DOHH2 (cell line): Measurements from ENCODE around the gene CRMP1.

Source experiments
- EZH2phosphoT487 ChIP-seq: fragments of 200-600 bp; sonication (generic); IDR thresholded peaks from 2 replicates; pipeline ENCODE4 v1.6.1; 2017; ENCODE audit warnings: borderline replicate concordance, mild to moderate bottlenecking, antibody characterized with exemption, low read length, moderate library complexity, mixed read lengths
- TF ChIP-seq, protein P1 (sequence below): fragments of 200-600 bp; sonication (generic); IDR thresholded peaks from one replicate; pipeline ENCODE4 v1.5.1; 2014; ENCODE audit warnings: antibody characterized with exemption, mild to moderate bottlenecking, low read depth, low read length; ENCODE audit not compliant: poor library complexity, severe bottlenecking

DNA sequence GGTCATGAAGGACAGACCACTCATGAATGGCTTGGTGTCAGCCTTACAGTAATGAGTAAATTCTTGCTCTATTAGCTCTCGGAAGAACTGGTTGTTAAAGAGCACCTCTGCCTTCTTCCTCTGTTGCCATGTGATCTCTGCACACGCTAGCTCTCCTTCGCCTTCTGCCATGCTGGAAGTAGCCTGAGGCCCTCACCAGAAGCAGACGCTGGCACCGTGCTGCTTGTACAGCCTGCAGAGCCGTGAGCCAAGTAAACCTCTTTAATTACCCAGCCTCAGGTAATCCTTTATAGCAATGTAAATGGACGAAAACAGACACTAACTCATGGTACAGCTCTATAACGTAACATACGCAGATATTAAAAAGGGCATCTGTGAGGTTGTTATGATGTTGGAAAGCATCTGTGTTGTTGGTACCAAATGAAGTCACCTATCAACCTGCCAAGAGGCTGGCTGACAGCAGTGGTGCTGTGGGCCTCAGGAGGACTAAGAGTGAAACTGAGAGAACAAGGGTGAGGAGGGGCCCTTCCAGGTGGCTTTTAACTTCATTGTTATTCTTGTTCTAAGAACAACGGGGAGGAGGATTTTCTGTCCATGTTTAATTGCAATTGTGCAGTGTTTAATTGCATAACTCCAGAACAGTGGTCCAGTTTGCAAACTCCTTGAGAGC is 69.2 kb downstream of the CRMP1 start:
- TF ChIP-seq, protein P1, sequence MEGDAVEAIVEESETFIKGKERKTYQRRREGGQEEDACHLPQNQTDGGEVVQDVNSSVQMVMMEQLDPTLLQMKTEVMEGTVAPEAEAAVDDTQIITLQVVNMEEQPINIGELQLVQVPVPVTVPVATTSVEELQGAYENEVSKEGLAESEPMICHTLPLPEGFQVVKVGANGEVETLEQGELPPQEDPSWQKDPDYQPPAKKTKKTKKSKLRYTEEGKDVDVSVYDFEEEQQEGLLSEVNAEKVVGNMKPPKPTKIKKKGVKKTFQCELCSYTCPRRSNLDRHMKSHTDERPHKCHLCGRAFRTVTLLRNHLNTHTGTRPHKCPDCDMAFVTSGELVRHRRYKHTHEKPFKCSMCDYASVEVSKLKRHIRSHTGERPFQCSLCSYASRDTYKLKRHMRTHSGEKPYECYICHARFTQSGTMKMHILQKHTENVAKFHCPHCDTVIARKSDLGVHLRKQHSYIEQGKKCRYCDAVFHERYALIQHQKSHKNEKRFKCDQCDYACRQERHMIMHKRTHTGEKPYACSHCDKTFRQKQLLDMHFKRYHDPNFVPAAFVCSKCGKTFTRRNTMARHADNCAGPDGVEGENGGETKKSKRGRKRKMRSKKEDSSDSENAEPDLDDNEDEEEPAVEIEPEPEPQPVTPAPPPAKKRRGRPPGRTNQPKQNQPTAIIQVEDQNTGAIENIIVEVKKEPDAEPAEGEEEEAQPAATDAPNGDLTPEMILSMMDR = no peak
- TF ChIP-seq EZH2phosphoT487 = no peak
